Measurements from ENCODE around the gene KIAA0319L. TPM values are rescaled to one million over a fixed set of nuclear protein-coding genes. Genes with fewer than 3 reads are reported as not detected.

Gene KIAA0319L
- total RNA-seq, 2 experiments from 2014 or later = 25.3 to 44.9 TPM

GRCh38 chr1:35536556-35537162 is 20.5 kb downstream of the KIAA0319L start:
- peaks cover 14% of the 10 kb centered on the region for H3K4me1 ChIP-seq (ENCODE audit: insufficient read depth, low read length, poor library complexity, severe bottlenecking)
- H3K9me3 ChIP-seq (ENCODE audit: low read length) = no peaks in the 10 kb centered on the region
- H3K79me2 ChIP-seq (ENCODE audit: insufficient read depth, low read depth, low read length) = no peaks in the 10 kb centered on the region
- ChIA-PET POLR2A (interaction anchor here (0.6 to 1.0 kb wide), 7 partner anchors 15 to 210 kb away, joined by 3 to 9 read pairs (median 5); partner anchors contain the start of gene KIAA0319L), CTCF (ENCODE audit: unreplicated experiment) (interaction anchor here (0.6 to 1.1 kb wide), 3 partner anchors 20 to 456 kb away, joined by 3 to 6 read pairs (median 3); no protein-coding TSS in a partner anchor)
- no peak for TF ChIP-seq CTCF (conservative IDR thresholded peaks at IDR 0.05; ENCODE audit: low read length)
- TF ChIP-seq EZH2phosphoT487 (IDR thresholded peaks at IDR 0.05; ENCODE audit: borderline replicate concordance, low read depth, low read length) = no peak
- no peak overlapping the region for H3K27ac ChIP-seq (ENCODE audit: low read depth, low read length, poor library complexity, severe bottlenecking)
- H3K36me3 ChIP-seq (ENCODE audit: insufficient read depth, low read length) = peaks cover 31% of the 10 kb centered on the region
- no peak overlapping the region for H3K4me2 ChIP-seq (ENCODE audit: low read length)
- no peak overlapping the region for H2AFZ ChIP-seq (ENCODE audit: low read length)
- H4K20me1 ChIP-seq (ENCODE audit: insufficient read depth, low read length) = no peaks in the 10 kb centered on the region
- DNase-seq (ENCODE audit: low spot score) = no peak
- intact Hi-C loops (cut with micrococcal nuclease; ENCODE audit: unreplicated experiment) = no loop called here
- H3K9me2 ChIP-seq (ENCODE audit: insufficient read depth, low read length) = no peaks in the 10 kb centered on the region
- no TSS peak for BruUV-seq (replicated peaks)
- H3K4me3 ChIP-seq (ENCODE audit: low read depth, low read length, poor library complexity, severe bottlenecking) = no peak overlapping the region

- Histone ChIP-seq H3K9me2 (ENCODE audit: insufficient read depth, low read length) (no peaks in the 10 kb centered on the region), H3K27ac (ENCODE audit: low read depth, low read length, poor library complexity, severe bottlenecking) (no peak overlapping the region), H3K4me3 (ENCODE audit: low read depth, low read length, poor library complexity, severe bottlenecking) (no peak overlapping the region), H2AFZ (ENCODE audit: low read length) (no peak overlapping the region), H3K36me3 (ENCODE audit: insufficient read depth, low read length) (peaks cover 35% of the 10 kb centered on the region), H3K9me3 (ENCODE audit: low read length) (peaks cover 8% of the 10 kb centered on the region; the same call in 1 of the 2 replicates), H3K79me2 (ENCODE audit: insufficient read depth, low read depth, low read length) (no peaks in the 10 kb centered on the region), H4K20me1 (ENCODE audit: insufficient read depth, low read length) (no peaks in the 10 kb centered on the region), H3K4me2 (ENCODE audit: low read length) (no peak overlapping the region), H3K4me1 (ENCODE audit: insufficient read depth, low read length, poor library complexity, severe bottlenecking) (peaks cover 14% of the 10 kb centered on the region)
- intact Hi-C loops (cut with micrococcal nuclease; ENCODE audit: unreplicated experiment) = no loop called here
- no TSS peak for BruUV-seq (replicated peaks)
- CTCF ChIA-PET (ENCODE audit: unreplicated experiment) = interaction anchor here (0.8 kb wide), 1 partner anchor 69 kb away, joined by 3 read pairs; no protein-coding TSS in a partner anchor
- TF ChIP-seq CTCF (conservative IDR thresholded peaks at IDR 0.05; ENCODE audit: low read length) (no peak), EZH2phosphoT487 (IDR thresholded peaks at IDR 0.05; ENCODE audit: borderline replicate concordance, low read depth, low read length) (no peak)
- POLR2A ChIA-PET = interaction anchor here (0.6 to 1.2 kb wide), 4 partner anchors 19 to 1132 kb away, joined by 3 to 6 read pairs (median 4); no protein-coding TSS in a partner anchor
- no peak for DNase-seq (ENCODE audit: low spot score)
Measured at GRCh38 chr1:35535243-35535642, 22.0 kb downstream of the KIAA0319L start.

- DNase-seq (ENCODE audit: low spot score) = no peak
- H3K4me2 ChIP-seq (ENCODE audit: low read length) = no peak overlapping the region
- H3K36me3 ChIP-seq (ENCODE audit: insufficient read depth, low read length) = peaks cover 42% of the 10 kb centered on the region
- H3K9me2 ChIP-seq (ENCODE audit: insufficient read depth, low read length) = no peaks in the 10 kb centered on the region
- H4K20me1 ChIP-seq (ENCODE audit: insufficient read depth, low read length) = no peaks in the 10 kb centered on the region
- H2AFZ ChIP-seq (ENCODE audit: low read length) = no peak overlapping the region
- CTCF ChIA-PET (ENCODE audit: unreplicated experiment) = interaction anchor here (0.9 kb wide), 1 partner anchor 18 kb away, joined by 3 read pairs; no protein-coding TSS in a partner anchor
- H3K9me3 ChIP-seq (ENCODE audit: low read length) = peaks cover 19% of the 10 kb centered on the region; the same call in 1 of the 2 replicates
- intact Hi-C loops (cut with micrococcal nuclease; ENCODE audit: unreplicated experiment) = no loop called here
- no peak overlapping the region for H3K4me3 ChIP-seq (ENCODE audit: low read depth, low read length, poor library complexity, severe bottlenecking)
- no peak overlapping the region for H3K27ac ChIP-seq (ENCODE audit: low read depth, low read length, poor library complexity, severe bottlenecking)
- POLR2A ChIA-PET = interaction anchor here (0.9 to 1.7 kb wide), 2 partner anchors 9 to 14 kb away, joined by 3 to 6 read pairs; no protein-coding TSS in a partner anchor
- no peaks in the 10 kb centered on the region for H3K4me1 ChIP-seq (ENCODE audit: insufficient read depth, low read length, poor library complexity, severe bottlenecking)
- TF ChIP-seq EZH2phosphoT487 (IDR thresholded peaks at IDR 0.05; ENCODE audit: borderline replicate concordance, low read depth, low read length) = no peak
- no peak for TF ChIP-seq CTCF (conservative IDR thresholded peaks at IDR 0.05; ENCODE audit: low read length)
- no peaks in the 10 kb centered on the region for H3K79me2 ChIP-seq (ENCODE audit: insufficient read depth, low read depth, low read length)
- BruUV-seq (replicated peaks) = no TSS peak
Measured at GRCh38 chr1:35533586-35533985, 23.6 kb downstream of the KIAA0319L start.

All from OCI-LY7 (cell line).